ENCODE measurements around the gene IL11. TPM values are rescaled to one million over a fixed set of nuclear protein-coding genes. Genes with fewer than 3 reads are reported as not detected.

IL11 gene
- total RNA-seq, 1 donor from 2014 or later, result 183 TPM

- Mint-ChIP-seq H3K27ac (ENCODE audit: unreplicated experiment) (peak overlapping the region; percentile 47), H3K27me3 (ENCODE audit: low read depth, unreplicated experiment) (peaks cover 52% of the 10 kb centered on the region), H3K4me1 (ENCODE audit: low read depth, unreplicated experiment) (peaks cover 4% of the 10 kb centered on the region), H3K4me3 (ENCODE audit: unreplicated experiment) (peak overlapping the region; percentile 61), H3K36me3 (ENCODE audit: low read depth, unreplicated experiment) (peaks cover 10% of the 10 kb centered on the region), H3K9me3 (ENCODE audit: unreplicated experiment) (peaks cover 6% of the 10 kb centered on the region)
- H3K36me3 ChIP-seq (ENCODE audit: insufficient read depth, low read length), result no peaks in the 10 kb centered on the region
- H3K4me3 ChIP-seq (ENCODE audit: insufficient read depth, low read depth, low read length), result no peak overlapping the region
- no peak overlapping the region for H2AFZ ChIP-seq (ENCODE audit: low read depth, low read length)
- H3K27ac ChIP-seq (ENCODE audit: low read depth, low read length), result no peak overlapping the region
- no peaks in the 10 kb centered on the region for H3K79me2 ChIP-seq (ENCODE audit: insufficient read depth, low read length)
- peaks cover 11% of the 10 kb centered on the region for H4K20me1 ChIP-seq (ENCODE audit: insufficient read depth, low read length)
- no peak overlapping the region for H3K4me2 ChIP-seq (ENCODE audit: low read length)
- no peak overlapping the region for H3K9ac ChIP-seq (ENCODE audit: low read length)
- no peaks in the 10 kb centered on the region for H3K9me3 ChIP-seq (ENCODE audit: insufficient read depth, low read depth, low read length)
- DNase-seq (ENCODE audit: low read depth) (no peak), FAIRE-seq (no peak)
- peaks cover 10% of the 10 kb centered on the region for H3K4me1 ChIP-seq (ENCODE audit: insufficient read depth, low read length)
- peaks cover 17% of the 10 kb centered on the region for H3K27me3 ChIP-seq (ENCODE audit: insufficient read depth, low read length)
- TF ChIP-seq CTCF (IDR thresholded peaks at IDR 0.05; ENCODE audit: insufficient read depth, low read depth, low read length) (no peak), EZH2 (IDR thresholded peaks at IDR 0.05; ENCODE audit: insufficient read depth, low read length) (no peak)
Observed at GRCh38 chr19:55352549-55353145, 17.6 kb downstream of the IL11 start.

GRCh38 chr19:55352040-55352439 lies 18.2 kb downstream of the IL11 start:
- Histone ChIP-seq H3K4me1 (ENCODE audit: insufficient read depth, low read length) (peaks cover 10% of the 10 kb centered on the region), H3K36me3 (ENCODE audit: insufficient read depth, low read length) (no peaks in the 10 kb centered on the region), H3K4me3 (ENCODE audit: insufficient read depth, low read depth, low read length) (no peak overlapping the region), H3K9me3 (ENCODE audit: insufficient read depth, low read depth, low read length) (no peaks in the 10 kb centered on the region), H3K27ac (ENCODE audit: low read depth, low read length) (no peak overlapping the region), H3K79me2 (ENCODE audit: insufficient read depth, low read length) (no peaks in the 10 kb centered on the region), H2AFZ (ENCODE audit: low read depth, low read length) (no peak overlapping the region), H3K9ac (ENCODE audit: low read length) (no peak overlapping the region), H3K27me3 (ENCODE audit: insufficient read depth, low read length) (peaks cover 17% of the 10 kb centered on the region), H3K4me2 (ENCODE audit: low read length) (no peak overlapping the region), H4K20me1 (ENCODE audit: insufficient read depth, low read length) (peaks cover 11% of the 10 kb centered on the region)
- no peak for TF ChIP-seq CTCF (IDR thresholded peaks at IDR 0.05; ENCODE audit: insufficient read depth, low read depth, low read length)
- peaks cover 47% of the 10 kb centered on the region for H3K27me3 Mint-ChIP-seq (ENCODE audit: low read depth, unreplicated experiment)
- H3K36me3 Mint-ChIP-seq (ENCODE audit: low read depth, unreplicated experiment), result peaks cover 10% of the 10 kb centered on the region
- H3K4me1 Mint-ChIP-seq (ENCODE audit: low read depth, unreplicated experiment), result peaks cover 4% of the 10 kb centered on the region
- peaks cover 4% of the 10 kb centered on the region for H3K9me3 Mint-ChIP-seq (ENCODE audit: unreplicated experiment)
- no peak for FAIRE-seq
- no peak overlapping the region for H3K4me3 Mint-ChIP-seq (ENCODE audit: unreplicated experiment)
- no peak for DNase-seq (ENCODE audit: low read depth)
- H3K27ac Mint-ChIP-seq (ENCODE audit: unreplicated experiment), result no peak overlapping the region

GRCh38 chr19:55350620-55351315 lies 19.5 kb downstream of the IL11 start:
- FAIRE-seq (no peak), DNase-seq (ENCODE audit: low read depth) (no peak)
- H3K27ac ChIP-seq (ENCODE audit: low read depth, low read length), result no peak overlapping the region
- H3K36me3 ChIP-seq (ENCODE audit: insufficient read depth, low read length), result no peaks in the 10 kb centered on the region
- Mint-ChIP-seq H3K9me3 (ENCODE audit: unreplicated experiment) (peaks cover 3% of the 10 kb centered on the region), H3K27ac (ENCODE audit: unreplicated experiment) (peak overlapping the region; percentile 34), H3K36me3 (ENCODE audit: low read depth, unreplicated experiment) (peaks cover 10% of the 10 kb centered on the region), H3K4me3 (ENCODE audit: unreplicated experiment) (peak overlapping the region; percentile 54), H3K27me3 (ENCODE audit: low read depth, unreplicated experiment) (peaks cover 40% of the 10 kb centered on the region), H3K4me1 (ENCODE audit: low read depth, unreplicated experiment) (peaks cover 5% of the 10 kb centered on the region)
- no peaks in the 10 kb centered on the region for H3K79me2 ChIP-seq (ENCODE audit: insufficient read depth, low read length)
- no peak overlapping the region for H3K9ac ChIP-seq (ENCODE audit: low read length)
- H3K9me3 ChIP-seq (ENCODE audit: insufficient read depth, low read depth, low read length), result no peaks in the 10 kb centered on the region
- TF ChIP-seq EZH2 (IDR thresholded peaks at IDR 0.05; ENCODE audit: insufficient read depth, low read length) (no peak), CTCF (IDR thresholded peaks at IDR 0.05; ENCODE audit: insufficient read depth, low read depth, low read length) (no peak)
- peaks cover 11% of the 10 kb centered on the region for H4K20me1 ChIP-seq (ENCODE audit: insufficient read depth, low read length)
- H3K4me3 ChIP-seq (ENCODE audit: insufficient read depth, low read depth, low read length), result no peak overlapping the region
- H3K4me1 ChIP-seq (ENCODE audit: insufficient read depth, low read length), result peaks cover 10% of the 10 kb centered on the region
- H3K4me2 ChIP-seq (ENCODE audit: low read length), result no peak overlapping the region
- H3K27me3 ChIP-seq (ENCODE audit: insufficient read depth, low read length), result peaks cover 15% of the 10 kb centered on the region
- no peak overlapping the region for H2AFZ ChIP-seq (ENCODE audit: low read depth, low read length)
